Measurements from ENCODE around the gene CNKSR3.

- TF ChIP-seq CTCF (IDR thresholded peaks at IDR 0.05; ENCODE audit: poor library complexity, severe bottlenecking) = no peak
- TF ChIP-seq REST (IDR thresholded peaks at IDR 0.05; ENCODE audit: borderline replicate concordance) = no peak
- no peak for TF ChIP-seq POLR2AphosphoS5 (IDR thresholded peaks at IDR 0.05)
- no peak for TF ChIP-seq EZH2 (IDR thresholded peaks at IDR 0.05; ENCODE audit: borderline replicate concordance, insufficient read depth, low read length, poor library complexity, severe bottlenecking)
- TF ChIP-seq MXI1 (conservative IDR thresholded peaks at IDR 0.05; ENCODE audit: poor library complexity, severe bottlenecking) = no peak
Observed at GRCh38 chr6:154489822-154490221, 20.7 kb downstream of the CNKSR3 start.

Measured in neural cell (in vitro differentiated cells).